Spleen (tissue), 11 donors: Measurements from ENCODE around the gene BPIFB2. TPM values are rescaled to one million over a fixed set of nuclear protein-coding genes. Genes with fewer than 3 reads are reported as not detected.
A peak's percentile ranks its signal among the peaks of the same experiment; 100 is the strongest.
"Not testable (repeated sequence)": the region's sequence is repeated elsewhere in the genome, so short reads cannot be mapped to it uniquely, and the experiment has no call there.

Experiments
- DNase-seq: peaks from one replicate; pipeline ENCODE4 v3.0.0-alpha.2; 2020
- H3K27ac ChIP-seq, 8 donors: fragments of 200-600 bp; sonication (generic) in 7 of 8; 1 replicate in 4 of 8; 2 replicates in 4 of 8; pipeline versions ENCODE4 v1.5.0 to v1.8.0; 2016 to 2021; ENCODE audit warnings: inconsistent platforms in 4 of 8, mild to moderate bottlenecking in 4 of 8, moderate library complexity in 1 of 8
- H3K27me3 ChIP-seq, 7 donors: fragments of 200-600 bp; sonication (generic) in 6 of 7; replicated peaks in 1 of 7; 1 replicate in 4 of 7; 2 replicates in 3 of 7; pipeline versions ENCODE4 v1.5.0 to v1.8.0; 2016 to 2021; ENCODE audit warnings: inconsistent platforms in 3 of 7, mild to moderate bottlenecking in 1 of 7
- H3K36me3 ChIP-seq, 6 donors: fragments of 200-600 bp; sonication (generic) in 5 of 6; 1 replicate in 4 of 6; 2 replicates in 2 of 6; pipeline versions ENCODE4 v1.5.0 to v1.8.0; 2016 to 2021; ENCODE audit warnings: inconsistent platforms in 2 of 6
- H3K4me1 ChIP-seq, 6 donors: fragments of 200-600 bp; sonication (generic) in 5 of 6; 1 replicate in 3 of 6; 2 replicates in 3 of 6; pipeline versions ENCODE4 v1.5.0 to v1.8.0; 2016 to 2021; ENCODE audit warnings: inconsistent platforms in 3 of 6
- H3K4me3 ChIP-seq, 8 donors: fragments of 200-600 bp; sonication (generic) in 7 of 8; 1 replicate in 4 of 8; 2 replicates in 4 of 8; pipeline versions ENCODE4 v1.5.0 to v1.8.0; 2016 to 2021; ENCODE audit warnings: inconsistent platforms in 4 of 8, mild to moderate bottlenecking in 4 of 8, moderate library complexity in 2 of 8
- H3K9me3 ChIP-seq, 8 donors: fragments of 200-600 bp; sonication (generic) in 7 of 8; 1 replicate in 4 of 8; 2 replicates in 4 of 8; pipeline versions ENCODE4 v1.5.0 to v1.8.0; 2016 to 2021; ENCODE audit warnings: inconsistent platforms in 4 of 8
- CTCF ChIP-seq, 11 experiments: fragments of 200-600 bp in 7 of 11; fragments of 450-650 bp in 4 of 11; sonication (generic) in 4 of 11; IDR thresholded peaks in 8 of 11; conservative IDR thresholded peaks in 3 of 11; 1 replicate in 7 of 11; 2 replicates in 4 of 11; pipeline versions ENCODE4 v1.4.0 to v1.8.0; 2016 to 2021; ENCODE audit warnings: antibody characterized with exemption in 11 of 11, inconsistent platforms in 4 of 11, mild to moderate bottlenecking in 1 of 11
- POLR2A ChIP-seq, 3 donors: fragments of 450-650 bp; IDR thresholded peaks; one replicate each; pipeline ENCODE4 v1.5.1; 2017; ENCODE audit warnings: antibody characterized with exemption in 3 of 3, mild to moderate bottlenecking in 1 of 3
- POLR2AphosphoS5 ChIP-seq, 3 donors: sonication (generic); formaldehyde crosslinking; IDR thresholded peaks; one replicate each; pipeline ENCODE4 v1.5.1; 2017; ENCODE audit warnings: antibody characterized with exemption in 3 of 3
- WGBS, 5 donors: extraction: QIAGEN DNeasy Blood & Tissue Kit in 3 of 5; methylation state at CpG; one replicate each; pipeline versions ENCODE4 v1.1.5 to v1.1.7; 2013 to 2018; 5-methylcytosine and 5-hydroxymethylcytosine counted together
- intact Hi-C: fragments of 100-400 bp; cut with DNase I; formaldehyde crosslinking; loops from one replicate; pipeline ENCODE4 v1.15.0; 2023; ENCODE audit warnings: low total_unique reads
- polyA plus RNA-seq, 3 donors: library from polyadenylated mRNA; stranded (reverse); fragments of 200-250 nt; gene quantifications; one replicate each; pipeline ENCODE4 v1.2.1, GENCODE V29; 2013
- total RNA-seq, 7 donors: library from RNA; depleted of rRNA in 3 of 7; stranded (reverse); fragments of >200 nt in 3 of 7; fragmentation: NEBNext Ultra II Directional in 4 of 7; extraction: Animal tissue kit (Norgen Biotek cat#: 25700) in 4 of 7; gene quantifications; one replicate each; pipeline versions ENCODE4 v1.1.0 to v1.2.1, GENCODE V29; 2016 to 2021
- donor health status: healthy with polysubstance abuse.
- donor health status: DM: no; HTN: no; CAD: no; lungs with moderate emphysema.
- donor health status: DM: no; HTN: no; CAD: no.
- donor health status: Bipolar disorder and iron deficiency.
- donor health status: healthy.
- donor health status: DM: no; HTN: no; CAD: no.
- donor health status: DM: yes; HTN: yes; CAD: no.

The BPIFB2 gene
- total and polyA plus RNA-seq, 10 donors = not detected

DNA sequence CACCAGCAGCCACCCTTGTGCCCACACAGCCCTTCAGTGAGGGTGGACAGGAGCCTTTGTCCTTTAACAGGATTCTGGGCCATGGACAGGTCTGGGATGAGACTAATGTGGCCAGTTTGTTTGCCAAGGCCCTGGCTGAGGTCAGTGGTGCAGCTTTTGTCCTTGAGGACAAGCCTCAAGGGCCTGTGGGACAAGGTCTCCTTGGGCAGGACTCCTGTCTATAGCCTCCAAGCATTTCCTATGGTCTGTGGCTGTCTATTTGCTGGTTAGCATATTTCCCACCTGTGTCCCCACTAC lies 47.3 kb upstream of the BPIFB2 start:
- TF ChIP-seq CTCF (IDR thresholded peaks at IDR 0.05 in 8 of 11, conservative IDR thresholded peaks at IDR 0.05 in 3 of 11) (no peak), POLR2AphosphoS5 (IDR thresholded peaks at IDR 0.05) (no peak), POLR2A (IDR thresholded peaks at IDR 0.05) (no peak)
- H3K36me3 ChIP-seq = no peaks in the 10 kb centered on the region
- H3K4me1 ChIP-seq = peaks cover 0 to 2% (median under 1%) of the 10 kb centered on the region in 6 donors
- H3K27ac ChIP-seq = no peak overlapping the region
- intact Hi-C loops = no loop called here
- no peak overlapping the region for H3K4me3 ChIP-seq
- no peak for DNase-seq
- peaks cover 0 to 3% (median 0%) of the 10 kb centered on the region in 7 donors for H3K27me3 ChIP-seq
- H3K9me3 ChIP-seq = peaks cover 7 to 37% (median 34%) of the 10 kb centered on the region in 8 donors

GRCh38 chr20:32960849-32961731 lies 46.4 kb upstream of the BPIFB2 start:
- Histone ChIP-seq H3K27me3 (no peaks in the 10 kb centered on the region), H3K9me3 (peaks cover 7 to 28% (median 25%) of the 10 kb centered on the region in 8 donors), H3K27ac (no peak overlapping the region), H3K4me3 (no peak overlapping the region), H3K36me3 (no peaks in the 10 kb centered on the region), H3K4me1 (peaks cover 5 to 11% (median 10%) of the 10 kb centered on the region in 6 donors)
- peak; percentile 73 for DNase-seq
- intact Hi-C loops = no loop called here
- TF ChIP-seq CTCF (IDR thresholded peaks at IDR 0.05 in 8 of 11, conservative IDR thresholded peaks at IDR 0.05 in 3 of 11) = no peak
- no peak for TF ChIP-seq POLR2A (IDR thresholded peaks at IDR 0.05)
- no peak for TF ChIP-seq POLR2AphosphoS5 (IDR thresholded peaks at IDR 0.05)
- WGBS, 5 donors = 85 to 90% (median 88%) methylated on average over 25 to 28 of the region's 28 CpGs

DNA sequence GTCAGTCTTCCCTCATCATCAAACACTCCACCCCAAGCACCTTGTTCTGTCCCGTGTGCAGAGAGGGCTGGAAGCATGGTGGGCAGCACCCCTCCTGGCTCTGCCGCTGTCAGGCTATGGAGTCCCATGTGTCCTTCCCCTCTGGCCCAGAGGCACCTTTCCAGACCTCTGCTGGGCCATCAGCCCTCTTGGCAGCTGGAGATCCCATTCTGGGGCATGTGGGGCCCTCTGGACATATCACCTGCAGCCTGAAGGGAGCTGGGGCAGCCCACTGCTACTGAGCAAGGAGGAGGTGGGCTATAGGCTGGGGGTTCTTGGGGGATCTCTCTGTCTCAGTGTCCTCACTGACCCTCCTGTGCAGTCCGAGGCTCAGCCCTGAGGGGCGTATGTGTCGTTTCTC lies 45.5 kb upstream of the BPIFB2 start:
- no peak for TF ChIP-seq POLR2AphosphoS5 (IDR thresholded peaks at IDR 0.05)
- TF ChIP-seq POLR2A (IDR thresholded peaks at IDR 0.05) = no peak
- TF ChIP-seq CTCF (IDR thresholded peaks at IDR 0.05 in 8 of 11, conservative IDR thresholded peaks at IDR 0.05 in 3 of 11) = no peak
- 80 to 91% (median 90%) methylated on average over 5 of the region's 5 CpGs for WGBS, 5 donors
- Histone ChIP-seq H3K27ac (no peak overlapping the region), H3K4me1 (peaks cover 6 to 20% (median 19%) of the 10 kb centered on the region in 6 donors), H3K4me3 (no peak overlapping the region), H3K36me3 (no peaks in the 10 kb centered on the region), H3K27me3 (no peaks in the 10 kb centered on the region), H3K9me3 (peaks cover 3 to 18% (median 15%) of the 10 kb centered on the region in 8 donors)
- intact Hi-C loops = no loop called here
- DNase-seq = no peak

DNA sequence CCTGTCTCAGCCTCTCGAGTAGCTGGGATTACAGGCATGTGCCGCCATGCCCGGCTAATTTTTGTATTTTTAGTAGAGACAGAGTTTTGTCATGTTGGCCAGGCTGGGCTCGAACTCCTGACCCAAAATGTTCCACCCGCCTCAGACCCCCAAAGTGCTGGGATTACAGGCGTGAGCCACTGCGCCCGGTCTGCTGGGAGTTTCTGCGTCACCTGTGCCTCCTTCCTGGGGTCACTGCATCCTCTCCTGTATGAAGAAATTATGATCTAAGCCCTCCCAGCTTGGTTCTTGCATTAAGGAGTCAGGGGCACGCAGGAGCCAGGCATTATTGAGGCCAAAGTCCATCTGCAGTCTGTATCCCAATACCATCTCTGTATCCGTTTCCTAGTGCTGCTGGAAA lies 44.9 kb upstream of the BPIFB2 start:
- H3K36me3 ChIP-seq, H3K27me3 ChIP-seq, H3K4me3 ChIP-seq, intact Hi-C loops, DNase-seq, H3K27ac ChIP-seq: not testable (repeated sequence)
- WGBS, 5 donors = 89 to 94% (median 92%) methylated on average over 11 of the region's 11 CpGs
- H3K9me3 ChIP-seq = peaks cover 0 to 12% (median 9%) of the 10 kb centered on the region in 8 donors
- peaks cover 6 to 26% (median 25%) of the 10 kb centered on the region in 6 donors for H3K4me1 ChIP-seq
